A549 (cell line): ENCODE data around the gene BMPER. TPM values are rescaled to one million over a fixed set of nuclear protein-coding genes. Genes with fewer than 3 reads are reported as not detected.

ENCODE experiments used
- ATAC-seq, 2 experiments: fragments of 200-7000 bp in 1 of 2; fragments of >200 bp in 1 of 2; cut with Nextera tagmentation in 1 of 2; cut with Tn5 transposase in 1 of 2; 3 replicates each; pipeline versions ENCODE4 v1.8.0 to v1.9.1; 2018 to 2020; ENCODE audit warnings: mild to moderate bottlenecking in 1 of 2, moderate library complexity in 1 of 2
- CTCF ChIA-PET: fragments of 300-600 bp; sonication (Branson Sonifier 250); formaldehyde crosslinking; extraction: SDS; loops from one replicate; lab custom pipeline; 2021; ENCODE audit warnings: antibody characterized with exemption, inconsistent platforms; lab: Yijun Ruan, JAX
- POLR2A ChIA-PET: fragments of 350-600 bp; formaldehyde crosslinking; extraction: SDS; loops from one replicate; lab custom pipeline; 2021; ENCODE audit warnings: antibody characterized with exemption, inconsistent platforms; lab: Yijun Ruan, JAX
- DNase-seq, 2 experiments: peaks; one replicate each; pipeline versions ENCODE4 v3.0.0 to v3.0.0-alpha.2; 2011 to 2016; ENCODE audit warnings: low read depth in 1 of 2, low spot score in 1 of 2
- FAIRE-seq: peaks from 2 replicates; lab custom pipeline; 2011; peaks lifted over from hg19 to GRCh38; lab: Jason Lieb, UNC
- H3K27ac ChIP-seq, 2 experiments: fragments of >200 bp; sonication (Bioruptor Twin); formaldehyde crosslinking; 3 replicates each; pipeline ENCODE4 v1.5.1; 2016 to 2017
- H3K4me1 ChIP-seq: fragments of >200 bp; sonication (Bioruptor Twin); formaldehyde crosslinking; 3 replicates; pipeline ENCODE4 v1.6.1; 2016
- H3K4me2 ChIP-seq: fragments of >200 bp; sonication (Bioruptor Twin); formaldehyde crosslinking; 3 replicates; pipeline ENCODE4 v1.6.1; 2016
- H3K4me3 ChIP-seq: fragments of >200 bp; sonication (Bioruptor Twin); formaldehyde crosslinking; 3 replicates; pipeline ENCODE4 v1.5.1; 2016
- H3K9me3 ChIP-seq: fragments of >200 bp; sonication (Bioruptor Twin); formaldehyde crosslinking; 3 replicates; pipeline ENCODE4 v1.6.1; 2016
- BHLHE40 ChIP-seq: IDR thresholded peaks from 2 replicates; pipeline ENCODE4 v1.6.1; 2012; ENCODE audit warnings: low read depth, low read length, inconsistent platforms
- CHD4 ChIP-seq: fragments of 200-600 bp; sonication (generic); IDR thresholded peaks from 2 replicates; pipeline ENCODE4 v1.6.1; 2016; ENCODE audit warnings: antibody characterized with exemption, mild to moderate bottlenecking, borderline replicate concordance
- FOXS1 ChIP-seq: fragments of 250-450 bp; sonication (Bioruptor Pico); IDR thresholded peaks from 2 replicates; pipeline ENCODE4 v1.5.0; 2020; ENCODE audit warnings: mild to moderate bottlenecking, moderate library complexity
- GATA3 ChIP-seq: IDR thresholded peaks from 2 replicates; pipeline ENCODE4 v1.6.1; 2012; ENCODE audit warnings: borderline replicate concordance
- HEYL ChIP-seq: fragments of 250-450 bp; sonication (Bioruptor Pico); IDR thresholded peaks from 2 replicates; pipeline ENCODE4 v1.8.0; 2021; ENCODE audit warnings: mild to moderate bottlenecking, moderate library complexity
- HOXB5 ChIP-seq: fragments of 250-450 bp; sonication (Bioruptor Pico); IDR thresholded peaks from 2 replicates; pipeline ENCODE4 v1.5.0; 2020; ENCODE audit warnings: mild to moderate bottlenecking, moderate library complexity
- KDM1A ChIP-seq: fragments of 200-600 bp; sonication (generic); IDR thresholded peaks from 2 replicates; pipeline ENCODE4 v1.6.1; 2016; ENCODE audit warnings: low read depth, mild to moderate bottlenecking
- MAFK ChIP-seq: fragments of 450-650 bp; IDR thresholded peaks from 2 replicates; pipeline ENCODE4 v1.6.1; 2014; ENCODE audit not compliant: partially characterized antibody
- MAZ ChIP-seq: fragments of 150-350 bp; IDR thresholded peaks from 2 replicates; pipeline ENCODE4 v1.6.1; 2014; ENCODE audit warnings: antibody characterized with exemption, low read depth, low read length, borderline replicate concordance
- NR3C1 ChIP-seq: fragments of >200 bp; sonication (Bioruptor Twin); formaldehyde crosslinking; IDR thresholded peaks from 3 replicates; pipeline ENCODE4 v1.6.1; 2017
- PHF8 ChIP-seq: fragments of 200-600 bp; sonication (generic); IDR thresholded peaks from 2 replicates; pipeline ENCODE4 v1.6.1; 2016; ENCODE audit warnings: low read depth, mild to moderate bottlenecking, antibody characterized with exemption, moderate library complexity, borderline replicate concordance
- RARB ChIP-seq: fragments of 250-450 bp; sonication (Bioruptor Pico); IDR thresholded peaks from 2 replicates; pipeline ENCODE4 v1.8.0; 2021; ENCODE audit warnings: mild to moderate bottlenecking, moderate library complexity
- RCOR1 ChIP-seq: fragments of 150-350 bp; IDR thresholded peaks from 2 replicates; pipeline ENCODE4 v1.6.1; 2014; ENCODE audit warnings: antibody characterized with exemption, low read length, low read depth
- RFX5 ChIP-seq: fragments of 450-650 bp; IDR thresholded peaks from 2 replicates; pipeline ENCODE4 v1.7.1; 2014; ENCODE audit warnings: antibody characterized with exemption, mild to moderate bottlenecking, moderate library complexity
- SREBF2 ChIP-seq: fragments of 450-650 bp; IDR thresholded peaks from 2 replicates; pipeline ENCODE4 v1.6.1; 2014; ENCODE audit warnings: mild to moderate bottlenecking, moderate library complexity
- ZFP36 ChIP-seq: fragments of 450-650 bp; IDR thresholded peaks from 2 replicates; pipeline ENCODE4 v1.6.1; 2014; ENCODE audit warnings: borderline replicate concordance; ENCODE audit not compliant: partially characterized antibody
- ZSCAN20 ChIP-seq: fragments of 250-450 bp; sonication (Bioruptor Pico); IDR thresholded peaks from 2 replicates; pipeline ENCODE4 v1.8.0; 2022; ENCODE audit warnings: mild to moderate bottlenecking, moderate library complexity
- WGBS: methylation state at CpG from one replicate; pipeline ENCODE4 v1.1.6; 2017; ENCODE audit errors: missing lambda C conversion rate; 5-methylcytosine and 5-hydroxymethylcytosine counted together
- polyA plus RNA-seq, 4 experiments: library from polyadenylated mRNA; depleted of rRNA in 3 of 4; stranded (reverse); fragments of >200 nt; fragmentation: RNase III in 1 of 4; extraction: RNeasy Plus Mini Kit Qiagen cat#74134 plus additional on column Dnase treatment in 1 of 4; gene quantifications; 2 replicates in 3 of 4; 3 replicates in 1 of 4; pipeline ENCODE4 v1.2.3, GENCODE V29; 2011 to 2017
- TF ChIP-seq, protein P1 (sequence below): fragments of 150-350 bp; IDR thresholded peaks from 2 replicates; pipeline ENCODE4 v1.6.1; 2014; ENCODE audit warnings: low read depth, mild to moderate bottlenecking, low read length
- TF ChIP-seq, protein P2 (sequence below): fragments of 250-450 bp; sonication (Bioruptor Pico); IDR thresholded peaks from 2 replicates; pipeline ENCODE4 v1.5.0; 2021; ENCODE audit warnings: mild to moderate bottlenecking, moderate library complexity, borderline replicate concordance
- TF ChIP-seq, protein P3 (sequence below): fragments of >200 bp; sonication (Bioruptor Twin); formaldehyde crosslinking; IDR thresholded peaks from 3 replicates; pipeline ENCODE4 v1.5.1; 2016
- TF ChIP-seq, protein P4 (sequence below): fragments of >200 bp; sonication (Bioruptor Twin); formaldehyde crosslinking; IDR thresholded peaks from 2 replicates; pipeline ENCODE4 v1.6.1; 2016
- TF ChIP-seq, protein P5 (sequence below): fragments of 250-450 bp; sonication (Bioruptor Pico); IDR thresholded peaks from 2 replicates; pipeline ENCODE4 v1.5.0; 2020; ENCODE audit warnings: low read depth, mild to moderate bottlenecking, moderate library complexity

BMPER gene
- polyA plus RNA-seq, 2 of the 4 experiments (the other 2 are of a cell fraction): 5.0 to 5.8 TPM

DNA sequence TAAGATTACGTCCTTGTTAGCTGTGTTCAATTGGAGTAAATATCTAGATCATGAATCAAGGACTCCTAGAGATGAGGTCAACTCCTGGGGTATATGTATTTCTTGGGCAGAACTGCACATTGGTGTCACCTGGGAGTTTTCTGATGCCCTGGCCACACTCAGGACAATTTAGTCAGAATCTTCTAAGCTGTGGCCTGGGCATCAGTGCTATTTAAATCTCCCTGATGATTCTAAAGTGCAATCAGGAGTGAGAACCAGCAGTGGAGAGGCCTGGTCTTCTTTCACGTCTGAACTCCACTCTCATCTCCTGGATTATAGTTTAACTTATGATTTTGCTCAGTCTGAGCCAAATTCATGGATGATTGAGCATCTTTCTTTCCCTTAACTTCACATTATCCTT, 218.0 kb downstream of the BMPER start:
- FAIRE-seq (no peak), ATAC-seq (no peak), DNase-seq (no peak)
- no peak overlapping the region for H3K4me2 ChIP-seq
- WGBS: 59% methylated on average over 2 of the region's 2 CpGs
- ChIA-PET CTCF (no interaction called here), POLR2A (no interaction called here)
- no peak overlapping the region for H3K27ac ChIP-seq
- no peaks in the 10 kb centered on the region for H3K4me1 ChIP-seq
- no peak overlapping the region for H3K4me3 ChIP-seq
- H3K9me3 ChIP-seq: peaks cover 28% of the 10 kb centered on the region
- TF ChIP-seq MAFK (no peak), FOXS1 (no peak), SREBF2 (no peak), RCOR1 (no peak), HOXB5 (no peak), CHD4 (no peak), PHF8 (no peak), ZSCAN20 (CRISPR knock-in tag) (no peak), MAZ (no peak), BHLHE40 (no peak), GATA3 (no peak), HEYL (no peak), RARB (CRISPR knock-in tag) (no peak), NR3C1 (no peak)
- TF ChIP-seq, protein P1, sequence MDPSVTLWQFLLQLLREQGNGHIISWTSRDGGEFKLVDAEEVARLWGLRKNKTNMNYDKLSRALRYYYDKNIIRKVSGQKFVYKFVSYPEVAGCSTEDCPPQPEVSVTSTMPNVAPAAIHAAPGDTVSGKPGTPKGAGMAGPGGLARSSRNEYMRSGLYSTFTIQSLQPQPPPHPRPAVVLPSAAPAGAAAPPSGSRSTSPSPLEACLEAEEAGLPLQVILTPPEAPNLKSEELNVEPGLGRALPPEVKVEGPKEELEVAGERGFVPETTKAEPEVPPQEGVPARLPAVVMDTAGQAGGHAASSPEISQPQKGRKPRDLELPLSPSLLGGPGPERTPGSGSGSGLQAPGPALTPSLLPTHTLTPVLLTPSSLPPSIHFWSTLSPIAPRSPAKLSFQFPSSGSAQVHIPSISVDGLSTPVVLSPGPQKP: no peak
- TF ChIP-seq, protein P2, sequence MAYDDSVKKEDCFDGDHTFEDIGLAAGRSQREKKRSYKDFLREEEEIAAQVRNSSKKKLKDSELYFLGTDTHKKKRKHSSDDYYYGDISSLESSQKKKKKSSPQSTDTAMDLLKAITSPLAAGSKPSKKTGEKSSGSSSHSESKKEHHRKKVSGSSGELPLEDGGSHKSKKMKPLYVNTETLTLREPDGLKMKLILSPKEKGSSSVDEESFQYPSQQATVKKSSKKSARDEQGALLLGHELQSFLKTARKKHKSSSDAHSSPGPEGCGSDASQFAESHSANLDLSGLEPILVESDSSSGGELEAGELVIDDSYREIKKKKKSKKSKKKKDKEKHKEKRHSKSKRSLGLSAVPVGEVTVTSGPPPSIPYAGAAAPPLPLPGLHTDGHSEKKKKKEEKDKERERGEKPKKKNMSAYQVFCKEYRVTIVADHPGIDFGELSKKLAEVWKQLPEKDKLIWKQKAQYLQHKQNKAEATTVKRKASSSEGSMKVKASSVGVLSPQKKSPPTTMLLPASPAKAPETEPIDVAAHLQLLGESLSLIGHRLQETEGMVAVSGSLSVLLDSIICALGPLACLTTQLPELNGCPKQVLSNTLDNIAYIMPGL (CRISPR knock-in tag): no peak

DNA sequence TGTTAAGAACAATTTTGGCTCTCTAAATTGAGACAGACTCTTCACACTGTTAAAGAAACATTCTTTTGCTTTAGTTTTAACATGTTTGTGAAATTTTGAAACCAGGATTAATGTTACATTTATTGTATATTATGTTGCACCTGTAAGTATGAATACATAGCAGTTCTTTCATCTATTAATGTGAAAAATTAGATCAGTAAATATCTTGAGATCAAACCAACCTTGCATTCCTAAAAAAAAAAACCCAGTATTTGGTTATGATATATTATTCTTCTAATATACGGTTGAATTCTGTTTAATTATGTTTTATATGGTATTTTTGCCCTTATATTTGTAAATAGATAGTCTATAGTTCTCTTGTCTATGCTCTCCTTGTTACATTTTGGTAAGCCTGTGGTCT, 219.4 kb downstream of the BMPER start:
- TF ChIP-seq, protein P3, sequence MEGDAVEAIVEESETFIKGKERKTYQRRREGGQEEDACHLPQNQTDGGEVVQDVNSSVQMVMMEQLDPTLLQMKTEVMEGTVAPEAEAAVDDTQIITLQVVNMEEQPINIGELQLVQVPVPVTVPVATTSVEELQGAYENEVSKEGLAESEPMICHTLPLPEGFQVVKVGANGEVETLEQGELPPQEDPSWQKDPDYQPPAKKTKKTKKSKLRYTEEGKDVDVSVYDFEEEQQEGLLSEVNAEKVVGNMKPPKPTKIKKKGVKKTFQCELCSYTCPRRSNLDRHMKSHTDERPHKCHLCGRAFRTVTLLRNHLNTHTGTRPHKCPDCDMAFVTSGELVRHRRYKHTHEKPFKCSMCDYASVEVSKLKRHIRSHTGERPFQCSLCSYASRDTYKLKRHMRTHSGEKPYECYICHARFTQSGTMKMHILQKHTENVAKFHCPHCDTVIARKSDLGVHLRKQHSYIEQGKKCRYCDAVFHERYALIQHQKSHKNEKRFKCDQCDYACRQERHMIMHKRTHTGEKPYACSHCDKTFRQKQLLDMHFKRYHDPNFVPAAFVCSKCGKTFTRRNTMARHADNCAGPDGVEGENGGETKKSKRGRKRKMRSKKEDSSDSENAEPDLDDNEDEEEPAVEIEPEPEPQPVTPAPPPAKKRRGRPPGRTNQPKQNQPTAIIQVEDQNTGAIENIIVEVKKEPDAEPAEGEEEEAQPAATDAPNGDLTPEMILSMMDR: no peak
- TF ChIP-seq NR3C1 (no peak), SREBF2 (no peak), ZSCAN20 (CRISPR knock-in tag) (no peak), KDM1A (no peak), RFX5 (no peak), ZFP36 (no peak)
- TF ChIP-seq, protein P4, sequence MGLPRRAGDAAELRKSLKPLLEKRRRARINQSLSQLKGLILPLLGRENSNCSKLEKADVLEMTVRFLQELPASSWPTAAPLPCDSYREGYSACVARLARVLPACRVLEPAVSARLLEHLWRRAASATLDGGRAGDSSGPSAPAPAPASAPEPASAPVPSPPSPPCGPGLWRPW: no peak
- TF ChIP-seq, protein P5, sequence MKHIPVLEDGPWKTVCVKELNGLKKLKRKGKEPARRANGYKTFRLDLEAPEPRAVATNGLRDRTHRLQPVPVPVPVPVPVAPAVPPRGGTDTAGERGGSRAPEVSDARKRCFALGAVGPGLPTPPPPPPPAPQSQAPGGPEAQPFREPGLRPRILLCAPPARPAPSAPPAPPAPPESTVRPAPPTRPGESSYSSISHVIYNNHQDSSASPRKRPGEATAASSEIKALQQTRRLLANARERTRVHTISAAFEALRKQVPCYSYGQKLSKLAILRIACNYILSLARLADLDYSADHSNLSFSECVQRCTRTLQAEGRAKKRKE (CRISPR knock-in tag): no peak
- POLR2A ChIA-PET: no interaction called here
- FAIRE-seq (no peak), ATAC-seq (no peak), DNase-seq (no peak)
- Histone ChIP-seq H3K9me3 (peaks cover 28% of the 10 kb centered on the region), H3K4me2 (no peak overlapping the region), H3K4me3 (no peak overlapping the region), H3K27ac (no peak overlapping the region), H3K4me1 (no peaks in the 10 kb centered on the region)
- WGBS: 3% methylated on average over 1 of the region's 1 CpG
- CTCF ChIA-PET: interaction anchor here (1.3 kb wide), 1 partner anchor 9 kb away, joined by 7 read pairs; no protein-coding TSS in a partner anchor
